ENCODE results near the gene DNM2.

DNA sequence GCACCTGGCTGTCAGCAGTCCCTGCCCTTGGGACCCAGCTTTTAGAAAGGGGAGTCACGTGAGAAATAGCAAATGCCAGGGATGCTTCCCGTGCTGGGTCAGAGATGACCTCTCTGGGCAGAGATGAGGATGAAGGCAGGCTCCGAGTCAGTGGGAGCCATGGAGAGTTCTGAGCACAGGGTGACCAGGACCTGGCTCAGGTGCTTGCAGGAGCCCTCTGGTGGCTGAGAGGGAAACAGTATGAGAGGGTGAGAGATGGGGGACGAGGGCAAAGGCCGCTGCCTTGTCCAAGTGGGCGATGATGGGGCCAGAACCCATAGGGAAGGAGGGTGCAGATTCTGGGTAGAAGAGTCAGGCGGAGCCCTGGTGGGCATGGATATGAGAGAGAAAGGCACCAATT lies 102.3 kb downstream of the DNM2 start:
- TF ChIP-seq CTCF (conservative IDR thresholded peaks at IDR 0.05 in 1 of 2, IDR thresholded peaks at IDR 0.05 in 1 of 2; ENCODE audit: low read depth in 1 of 2, low read length in 2 of 2): no peak
- TF ChIP-seq EZH2 (IDR thresholded peaks at IDR 0.05; ENCODE audit: low read length, missing control alignments): no peak

Data from fibroblast of lung (primary cell).